GM19455 (cell line): ENCODE results near the gene TMED10.
"Not testable (repeated sequence)": the region's sequence is repeated elsewhere in the genome, so short reads cannot be mapped to it uniquely, and the experiment has no call there.

Experiments
- ATAC-seq: cut with Tn5 transposase; IDR thresholded peaks from one replicate; pipeline ENCODE4 v1.9.1; 2021; ENCODE audit not compliant: unreplicated experiment

Gene TMED10

GRCh38 chr14:75162631-75163030, 13.8 kb downstream of the TMED10 start:
- no peak for ATAC-seq

- no peak for ATAC-seq
Observed at GRCh38 chr14:75158843-75159614, 17.4 kb downstream of the TMED10 start.

- no peak for ATAC-seq
Observed at GRCh38 chr14:75156901-75157300, 19.5 kb downstream of the TMED10 start.

GRCh38 chr14:75156111-75156510, 20.3 kb downstream of the TMED10 start:
- ATAC-seq: no peak

GRCh38 chr14:75155169-75155568, 21.2 kb downstream of the TMED10 start:
- no peak for ATAC-seq

GRCh38 chr14:75153295-75153694, 23.1 kb downstream of the TMED10 start:
- no peak for ATAC-seq

GRCh38 chr14:75151851-75152250, 24.6 kb downstream of the TMED10 start:
- no peak for ATAC-seq

- not testable (repeated sequence) for ATAC-seq
Observed at GRCh38 chr14:75150637-75151036, 25.8 kb downstream of the TMED10 start.

GRCh38 chr14:75150150-75150549, 26.3 kb downstream of the TMED10 start:
- ATAC-seq: no peak

GRCh38 chr14:75147423-75148071, 28.9 kb downstream of the TMED10 start:
- no peak for ATAC-seq

- no peak for ATAC-seq
Observed at GRCh38 chr14:75144944-75145343, 31.5 kb downstream of the TMED10 start.

GRCh38 chr14:75143761-75144527, 32.5 kb downstream of the TMED10 start:
- no peak for ATAC-seq

- ATAC-seq: no peak
Observed at GRCh38 chr14:75142494-75142893, 33.9 kb downstream of the TMED10 start.

GRCh38 chr14:75141967-75142366, 34.4 kb downstream of the TMED10 start:
- ATAC-seq: no peak

- no peak for ATAC-seq
Observed at GRCh38 chr14:75141062-75141461, 35.4 kb downstream of the TMED10 start.

GRCh38 chr14:75140620-75141019, 35.8 kb downstream of the TMED10 start:
- no peak for ATAC-seq

GRCh38 chr14:75139185-75139584, 37.2 kb downstream of the TMED10 start:
- no peak for ATAC-seq

GRCh38 chr14:75138492-75138891, 37.9 kb downstream of the TMED10 start:
- no peak for ATAC-seq

GRCh38 chr14:75134644-75135043, 41.8 kb downstream of the TMED10 start:
- no peak for ATAC-seq

GRCh38 chr14:75133597-75133996, 42.8 kb downstream of the TMED10 start:
- no peak for ATAC-seq

- ATAC-seq: no peak
Observed at GRCh38 chr14:75132382-75133086, 43.9 kb downstream of the TMED10 start.
